HepG2 (cell line): Measurements from ENCODE around the gene ZNF132. TPM values are rescaled to one million over a fixed set of nuclear protein-coding genes. Genes with fewer than 3 reads are reported as not detected.

Experiments used
- ARID5B ChIP-seq: IDR thresholded peaks from 2 replicates; pipeline ENCODE4 v1.4.0; 2020; ENCODE audit warnings: mild to moderate bottlenecking, missing genetic modification reagents
- CAMTA2 ChIP-seq: sonication (generic); formaldehyde crosslinking; IDR thresholded peaks from 2 replicates; pipeline ENCODE4 v1.4.0; 2020; ENCODE audit warnings: mild to moderate bottlenecking, missing genetic modification reagents, borderline replicate concordance
- CREM ChIP-seq, 2 experiments: sonication (generic) in 1 of 2; formaldehyde crosslinking in 1 of 2; IDR thresholded peaks; 2 replicates each; pipeline versions ENCODE4 v1.4.0 to v1.6.1; 2016 to 2020; ENCODE audit warnings: antibody characterized with exemption in 1 of 2, mild to moderate bottlenecking in 1 of 2, missing genetic modification reagents in 1 of 2
- CSRNP2 ChIP-seq: sonication (generic); formaldehyde crosslinking; conservative IDR thresholded peaks from 2 replicates; pipeline ENCODE4 v1.8.0; 2022; ENCODE audit warnings: low read depth, missing genetic modification reagents
- ETS1 ChIP-seq: sonication (generic); formaldehyde crosslinking; IDR thresholded peaks from 2 replicates; pipeline ENCODE4 v1.4.0; 2020; ENCODE audit warnings: missing genetic modification reagents
- FOXK2 ChIP-seq: fragments of 450-650 bp; IDR thresholded peaks from 2 replicates; pipeline ENCODE4 v1.6.1; 2016
- HOXA3 ChIP-seq: sonication (generic); formaldehyde crosslinking; IDR thresholded peaks from 2 replicates; pipeline ENCODE4 v1.5.0; 2020; ENCODE audit warnings: missing genetic modification reagents
- MIXL1 ChIP-seq: IDR thresholded peaks from 2 replicates; pipeline ENCODE4 v1.6.1; 2016
- NFE2L1 ChIP-seq: sonication (generic); formaldehyde crosslinking; IDR thresholded peaks from 2 replicates; pipeline ENCODE4 v1.4.0; 2020; ENCODE audit warnings: missing genetic modification reagents, mild to moderate bottlenecking, borderline replicate concordance
- NFYB ChIP-seq: sonication (generic); formaldehyde crosslinking; IDR thresholded peaks from 2 replicates; pipeline ENCODE4 v1.4.0; 2020; ENCODE audit warnings: missing genetic modification reagents
- PBX2 ChIP-seq: IDR thresholded peaks from 2 replicates; pipeline ENCODE4 v1.6.1; 2016; ENCODE audit warnings: control low read depth
- RFX1 ChIP-seq: fragments of 450-650 bp; IDR thresholded peaks from 2 replicates; pipeline ENCODE4 v1.6.1; 2017
- ZC3H4 ChIP-seq: sonication (generic); formaldehyde crosslinking; IDR thresholded peaks from 2 replicates; pipeline ENCODE4 v1.4.0; 2020; ENCODE audit warnings: missing genetic modification reagents, borderline replicate concordance
- ZFP41 ChIP-seq: sonication (generic); formaldehyde crosslinking; IDR thresholded peaks from 2 replicates; pipeline ENCODE4 v1.4.0; 2020; ENCODE audit warnings: mild to moderate bottlenecking, missing genetic modification reagents, borderline replicate concordance
- ZNF260 ChIP-seq: sonication (generic); formaldehyde crosslinking; IDR thresholded peaks from 2 replicates; pipeline ENCODE4 v1.4.0; 2020; ENCODE audit warnings: missing genetic modification reagents, low read depth, mild to moderate bottlenecking, borderline replicate concordance
- ZNF431 ChIP-seq: sonication (generic); formaldehyde crosslinking; IDR thresholded peaks from 2 replicates; pipeline ENCODE4 v1.9.0; 2022; ENCODE audit warnings: missing genetic modification reagents, low read depth, mild to moderate bottlenecking, borderline replicate concordance
- ZNF546 ChIP-seq: sonication (generic); formaldehyde crosslinking; conservative IDR thresholded peaks from 2 replicates; pipeline ENCODE4 v1.8.1; 2023; ENCODE audit warnings: mild to moderate bottlenecking, missing genetic modification reagents
- ZNF674 ChIP-seq: sonication (generic); formaldehyde crosslinking; IDR thresholded peaks from 2 replicates; pipeline ENCODE4 v1.5.0; 2020; ENCODE audit warnings: low read depth, mild to moderate bottlenecking, missing genetic modification reagents
- ZNF7 ChIP-seq: IDR thresholded peaks from 2 replicates; pipeline ENCODE4 v1.6.1; 2016; ENCODE audit warnings: missing biosample characterization, missing genetic modification reagents
- ZNF709 ChIP-seq: sonication (generic); formaldehyde crosslinking; IDR thresholded peaks from 2 replicates; pipeline ENCODE4 v1.5.0; 2020; ENCODE audit warnings: mild to moderate bottlenecking, missing genetic modification reagents
- polyA plus RNA-seq, 8 experiments: library from polyadenylated mRNA; depleted of rRNA in 3 of 8; stranded (reverse) in 7 of 8; unstranded in 1 of 8; fragments of >200 nt; fragmentation: Illumina TruSeq in 4 of 8; extraction: Trizol in 4 of 8; gene quantifications; 2 replicates each; pipeline versions ENCODE4 v1.2.1 to v1.2.3, GENCODE V29; 2011 to 2016; ENCODE audit warnings: low read depth in 4 of 8, missing spikeins in 1 of 8, mixed read lengths in 1 of 8; ENCODE audit not compliant: insufficient read depth in 1 of 8
- total RNA-seq, 5 experiments: library from RNA; depleted of rRNA; stranded (reverse); fragments of >200 nt; fragmentation: Illumina TruSeq; extraction: Trizol; gene quantifications; 2 replicates each; pipeline ENCODE4 v1.2.3, GENCODE V29; 2016; ENCODE audit warnings: low read depth in 1 of 5

The ZNF132 gene
- total and polyA plus RNA-seq, 2 of the 13 experiments (the other 11 are each of a cell fraction or from before 2014, with no cell fraction given), result not detected

GRCh38 chr19:58475714-58476497 lies 36.0 kb upstream of the ZNF132 start, which contains the start of gene ZNF446 (continued):
- TF ChIP-seq CSRNP2 (CRISPR knock-in tag) (no peak), PBX2 (CRISPR knock-in tag) (no peak), ZNF546 (no peak), ZNF674 (no peak), FOXK2 (no peak), MIXL1 (CRISPR knock-in tag) (0 out of 2 replicates have a peak, but pooled peaks have one; percentile 6), ZFP41 (peak; percentile 56; the same call in 1 of the 2 replicates), ZNF7 (CRISPR knock-in tag) (no peak), ARID5B (CRISPR knock-in tag) (0 out of 2 replicates have a peak, but pooled peaks have one; percentile 6), ETS1 (no peak), ZC3H4 (CRISPR knock-in tag) (no peak), HOXA3 (peak; percentile 5), NFYB (CRISPR knock-in tag) (peak; percentile 83), NFE2L1 (no peak), ZNF260 (no peak), RFX1 (peak; percentile 96), CREM (IDR thresholded peaks at IDR 0.05) (peak; percentile 88), CREM (CRISPR knock-in tag; IDR thresholded peaks at IDR 0.05) (no peak), CAMTA2 (CRISPR knock-in tag) (no peak), ZNF709 (peak; percentile 68), ZNF431 (no peak)
